ENCODE results near the gene CREB5.

- TF ChIP-seq POLR2AphosphoS5 (IDR thresholded peaks at IDR 0.05; ENCODE audit: low read depth, low read length) (no peak), TAF1 (IDR thresholded peaks at IDR 0.05; ENCODE audit: borderline replicate concordance, insufficient read depth, low read length) (no peak)
Measured at GRCh38 chr7:28615091-28615490, 202.8 kb downstream of the CREB5 start.
